Heart left ventricle (tissue), 16 donors: ENCODE results near the gene CIDEC. TPM values are rescaled to one million over a fixed set of nuclear protein-coding genes. Genes with fewer than 3 reads are reported as not detected.

Experiments
- ATAC-seq, 4 donors: fragments of 200-7000 bp; cut with Tn5 transposase; one replicate each; pipeline ENCODE4 v1.9.1; 2020 to 2022; ENCODE audit warnings: moderate library complexity in 4 of 4, mild to moderate bottlenecking in 3 of 4, moderate number of reproducible peaks in 1 of 4
- DNase-seq, 5 donors: peaks; one replicate each; pipeline ENCODE4 v3.0.0-alpha.2; 2020
- H3K27ac ChIP-seq, 12 donors: fragments of 200-600 bp; sonication (generic) in 4 of 12; one replicate each; pipeline versions ENCODE4 v1.5.0 to v1.8.0; 2016 to 2022; ENCODE audit warnings: mild to moderate bottlenecking in 2 of 12
- H3K27me3 ChIP-seq, 9 donors: fragments of 200-600 bp; sonication (generic) in 2 of 9; one replicate each; pipeline versions ENCODE4 v1.5.1 to v1.8.0; 2016 to 2022; ENCODE audit warnings: mild to moderate bottlenecking in 3 of 9
- H3K36me3 ChIP-seq, 9 donors: fragments of 200-600 bp; sonication (generic) in 2 of 9; one replicate each; pipeline versions ENCODE4 v1.5.0 to v1.8.0; 2018 to 2022; ENCODE audit warnings: mild to moderate bottlenecking in 2 of 9
- H3K4me1 ChIP-seq, 12 donors: fragments of 200-600 bp; sonication (generic) in 4 of 12; one replicate each; pipeline versions ENCODE4 v1.5.0 to v1.8.0; 2016 to 2022; ENCODE audit warnings: mild to moderate bottlenecking in 3 of 12
- H3K4me3 ChIP-seq, 12 donors: fragments of 200-600 bp; sonication (generic) in 4 of 12; one replicate each; pipeline versions ENCODE4 v1.5.0 to v1.8.0; 2017 to 2022; ENCODE audit warnings: mild to moderate bottlenecking in 9 of 12, moderate library complexity in 4 of 12
- H3K9me3 ChIP-seq, 12 donors: fragments of 200-600 bp; sonication (generic) in 4 of 12; one replicate each; pipeline versions ENCODE4 v1.5.0 to v1.8.0; 2016 to 2022; ENCODE audit warnings: mild to moderate bottlenecking in 1 of 12
- CTCF ChIP-seq, 12 donors: fragments of 200-600 bp; sonication (generic) in 4 of 12; IDR thresholded peaks; one replicate each; pipeline versions ENCODE4 v1.5.0 to v1.8.0; 2018 to 2022; ENCODE audit warnings: antibody characterized with exemption in 12 of 12, mild to moderate bottlenecking in 5 of 12
- POLR2A ChIP-seq, 2 donors: fragments of 450-650 bp; IDR thresholded peaks; one replicate each; pipeline ENCODE4 v1.6.1; 2017; ENCODE audit warnings: antibody characterized with exemption in 2 of 2, mild to moderate bottlenecking in 2 of 2, moderate library complexity in 2 of 2
- WGBS, 4 donors: extraction: QIAGEN DNeasy Blood & Tissue Kit in 2 of 4; methylation state at CpG; one replicate each; pipeline versions ENCODE4 v1.1.5 to v1.1.7; 2013 to 2018; 5-methylcytosine and 5-hydroxymethylcytosine counted together
- intact Hi-C, 10 donors: fragments of 100-400 bp; cut with DNase I; formaldehyde crosslinking; loops; one replicate each; pipeline versions ENCODE4 v1.11.1 to v1.14.2; 2022
- polyA plus RNA-seq, 2 donors: library from polyadenylated mRNA; stranded (reverse); fragments of 200-250 nt; gene quantifications; one replicate each; pipeline ENCODE4 v1.2.3, GENCODE V29; 2013
- total RNA-seq, 9 donors: library from RNA; depleted of rRNA in 2 of 9; stranded (reverse); fragments of >200 nt in 2 of 9; fragmentation: NEBNext Ultra II Directional in 3 of 9; extraction: Animal tissue kit (Norgen Biotek cat#: 25700) in 3 of 9; gene quantifications; one replicate each; pipeline versions ENCODE4 v1.1.0 to v1.2.4, GENCODE V29; 2016 to 2023
- donor health status: ischemic (EF 13 %, LVEDD 7.1; RV severe dilation, severe dysfunction).
- donor health status: healthy with polysubstance abuse.
- donor health status: DM: no; HTN: yes; CAD: no.
- donor health status: DM: no; HTN: no; CAD: no.
- donor health status: ischemic (EF 25% LVEDD 6.9; RV normal size, moderate dysfunction).
- donor health status: ischemic (EF 25% LVEDD 5.7; RV mildly dilated, moderate dysfunction).
- donor health status: healthy.
- donor health status: DM: yes; HTN: yes; CAD: no.
- donor health status: ischemic (EF 35%, LVEDD 5.7; RV mildly dilated, moderate dysfunction).
- donor health status: nonischemic (EF 11% LVEDD 7.7; RV severe dilation, severe dysfunction).
- donor health status: DM: yes; HTN: yes; CAD: no.
- donor health status: PGD.
- donor health status: ischemic (EF 29% LVEDD 5.4; RV normal size, mild dysfunction).
- donor health status: nonischemic (EF 23%, LVEDD 6.1; RV moderate dilation, normal function).

CIDEC gene
- total and polyA plus RNA-seq, 11 donors, result 0.72 to 59.0 (median 4.0) TPM; not detected in 2

- H3K36me3 ChIP-seq, result peaks cover 0 to 55% (median 41%) of the 10 kb centered on the region in 9 donors
- H3K27ac ChIP-seq, result no peak overlapping the region
- 80 to 94% (median 82%) methylated on average over 8 of the region's 8 CpGs for WGBS, 4 donors
- H3K4me1 ChIP-seq, result peaks cover 0 to 30% (median 8%) of the 10 kb centered on the region in 12 donors
- TF ChIP-seq CTCF (IDR thresholded peaks at IDR 0.05), result no peak
- no peak for TF ChIP-seq POLR2A (IDR thresholded peaks at IDR 0.05)
- H3K9me3 ChIP-seq, result no peaks in the 10 kb centered on the region
- DNase-seq (no peak), ATAC-seq (no peak)
- H3K4me3 ChIP-seq, result no peak overlapping the region
- H3K27me3 ChIP-seq, result no peaks in the 10 kb centered on the region
- intact Hi-C loops, result loop anchor here in 2 of 10 donors (5.0 to 10.0 kb wide), 3 partner anchors 46 to 106 kb away; partner anchors contain the start of genes ARPC4 (in 1 of the 2), IL17RC (in 1 of the 2) and TADA3 (in 1 of the 2)
These were observed 39.0 kb downstream of the CIDEC start for GRCh38 chr3:9841015-9841414.

GRCh38 chr3:9838856-9839255 lies 41.2 kb downstream of the CIDEC start:
- ATAC-seq (no peak), DNase-seq (no peak)
- H3K4me1 ChIP-seq, result peaks cover 0 to 20% (median 7%) of the 10 kb centered on the region in 12 donors
- no peaks in the 10 kb centered on the region for H3K9me3 ChIP-seq
- peaks cover 0 to 75% (median 63%) of the 10 kb centered on the region in 9 donors for H3K36me3 ChIP-seq
- TF ChIP-seq CTCF (IDR thresholded peaks at IDR 0.05) (no peak), POLR2A (IDR thresholded peaks at IDR 0.05) (no peak)
- intact Hi-C loops, result no loop called here
- H3K27me3 ChIP-seq, result no peaks in the 10 kb centered on the region
- 75 to 89% (median 83%) methylated on average over 3 to 4 of the region's 4 CpGs for WGBS, 4 donors
- H3K4me3 ChIP-seq, result no peak overlapping the region
- H3K27ac ChIP-seq, result no peak overlapping the region

- DNase-seq (no peak), ATAC-seq (no peak)
- intact Hi-C loops, result no loop called here
- 82 to 87% (median 85%) methylated on average over 12 of the region's 12 CpGs for WGBS, 4 donors
- TF ChIP-seq CTCF (IDR thresholded peaks at IDR 0.05), result no peak
- TF ChIP-seq POLR2A (IDR thresholded peaks at IDR 0.05), result no peak
- Histone ChIP-seq H3K36me3 (peaks cover 0 to 84% (median 69%) of the 10 kb centered on the region in 9 donors), H3K27ac (no peak overlapping the region), H3K27me3 (no peaks in the 10 kb centered on the region), H3K4me3 (no peak overlapping the region), H3K9me3 (no peaks in the 10 kb centered on the region), H3K4me1 (peaks cover 0 to 16% (median 5%) of the 10 kb centered on the region in 12 donors)
These were observed 42.1 kb downstream of the CIDEC start for GRCh38 chr3:9837701-9838582.
